Mesodermal cell (in vitro differentiated cells): ENCODE measurements around the gene KRT6B.

ENCODE experiments used
- H3K27ac ChIP-seq: 2 replicates; pipeline ENCODE4 v1.7.0; 2013; ENCODE audit warnings: mild to moderate bottlenecking, low read depth, low read length, moderate library complexity; ENCODE audit not compliant: severe bottlenecking
- H3K36me3 ChIP-seq: 2 replicates; pipeline ENCODE4 v1.7.1; 2013; ENCODE audit warnings: mild to moderate bottlenecking, low read length, moderate library complexity; ENCODE audit not compliant: control insufficient read depth, insufficient read depth
- H3K4me1 ChIP-seq: one replicate; pipeline ENCODE4 v1.7.1; 2013; ENCODE audit warnings: mild to moderate bottlenecking, low read length; ENCODE audit not compliant: insufficient read depth, control insufficient read depth, poor library complexity, severe bottlenecking
- H3K4me3 ChIP-seq: 2 replicates; pipeline ENCODE4 v1.7.0; 2013; ENCODE audit warnings: low read length, control low read depth, mild to moderate bottlenecking; ENCODE audit not compliant: insufficient read depth, poor library complexity, severe bottlenecking; ENCODE audit errors: extremely low read depth
- H3K9me3 ChIP-seq: 2 replicates; pipeline ENCODE4 v1.7.1; 2013; ENCODE audit warnings: mild to moderate bottlenecking, low read length, moderate library complexity; ENCODE audit not compliant: control insufficient read depth
- WGBS, 2 experiments: methylation state at CpG; one replicate each; pipeline ENCODE4 v1.1.5; 2013; ENCODE audit warnings: missing lambda C conversion rate in 2 of 2; ENCODE audit not compliant: insufficient coverage in 2 of 2; 5-methylcytosine and 5-hydroxymethylcytosine counted together

Gene KRT6B

DNA sequence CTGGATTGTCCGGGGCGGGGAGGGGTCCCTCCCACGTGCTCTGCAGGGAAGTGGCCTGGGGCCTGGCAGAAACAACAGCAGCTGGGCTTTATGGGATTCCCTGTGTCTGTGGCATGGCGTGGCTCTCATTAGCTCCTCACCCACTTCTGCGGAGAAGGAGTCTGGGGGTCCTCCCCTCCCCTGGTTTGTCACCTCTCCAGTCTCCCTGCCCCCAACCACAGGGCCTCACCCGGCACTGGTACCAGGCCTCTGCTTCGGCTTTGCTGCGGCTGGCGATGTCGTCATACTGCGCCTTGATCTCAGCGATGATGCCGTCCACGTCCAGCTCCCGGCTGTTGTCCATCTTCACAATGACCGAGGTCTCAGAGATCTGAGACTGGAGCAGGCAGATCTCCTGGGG is 52.2 kb downstream of the KRT6B start:
- WGBS, 2 experiments, result 92 to 93% methylated on average over 16 of the region's 16 CpGs

DNA sequence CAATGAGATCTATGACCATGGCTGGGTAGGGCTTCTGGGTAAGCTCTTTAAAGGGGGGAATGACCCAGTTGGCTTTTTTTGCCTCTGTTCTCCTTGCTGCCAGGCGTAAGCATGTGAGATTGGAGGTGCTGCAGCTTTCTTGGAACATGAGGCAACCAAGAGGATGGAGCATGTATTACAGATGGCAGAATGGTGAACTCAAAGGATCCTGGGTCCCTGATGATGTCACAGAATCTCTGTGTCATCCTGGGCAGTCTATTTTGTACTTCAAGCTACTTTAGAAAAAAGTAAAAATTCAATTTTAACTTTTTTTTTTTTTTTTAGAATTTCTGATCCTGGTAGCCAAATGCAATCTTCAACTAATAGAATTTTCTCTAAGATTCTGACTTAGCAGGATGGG is 53.8 kb downstream of the KRT6B start:
- H3K36me3 ChIP-seq, result no peaks in the 10 kb centered on the region
- H3K4me1 ChIP-seq, result no peaks in the 10 kb centered on the region
- WGBS, 2 experiments, result 78 to 89% methylated on average over 1 of the region's 1 CpG
- H3K27ac ChIP-seq, result no peak overlapping the region
- no peaks in the 10 kb centered on the region for H3K9me3 ChIP-seq
- no peak overlapping the region for H3K4me3 ChIP-seq

More for the DNA sequence above, 52.2 kb downstream of the KRT6B start:
- no peaks in the 10 kb centered on the region for H3K4me1 ChIP-seq
- no peaks in the 10 kb centered on the region for H3K9me3 ChIP-seq
- no peak overlapping the region for H3K4me3 ChIP-seq
- no peaks in the 10 kb centered on the region for H3K36me3 ChIP-seq
- no peak overlapping the region for H3K27ac ChIP-seq

DNA sequence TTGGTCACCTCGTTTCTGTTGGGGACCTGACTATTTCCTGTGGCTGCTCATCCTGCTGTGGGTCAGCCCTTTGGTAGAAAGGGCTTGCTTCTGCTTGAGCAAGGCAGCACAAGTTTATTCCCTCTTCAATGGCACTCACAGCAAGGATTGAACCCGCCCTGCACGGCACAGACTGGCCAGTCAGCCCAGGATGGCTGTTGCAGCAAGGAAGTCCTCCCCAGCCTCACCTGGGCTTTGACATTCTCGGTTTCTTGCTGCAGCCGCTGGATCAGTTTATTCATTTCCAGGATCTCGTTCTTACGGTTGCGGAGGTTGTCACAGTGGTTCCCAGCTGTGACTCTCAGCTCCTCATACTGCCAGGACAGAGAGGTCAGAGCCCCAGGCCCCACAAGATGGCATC is 55.3 kb downstream of the KRT6B start:
- H3K9me3 ChIP-seq, result no peaks in the 10 kb centered on the region
- 88 to 93% methylated on average over 8 of the region's 8 CpGs for WGBS, 2 experiments
- no peak overlapping the region for H3K27ac ChIP-seq
- no peaks in the 10 kb centered on the region for H3K4me1 ChIP-seq
- no peak overlapping the region for H3K4me3 ChIP-seq
- H3K36me3 ChIP-seq, result no peaks in the 10 kb centered on the region
